Activated T-helper 1 cell treated with anti-CD3 and anti-CD28 coated beads, Interleukin-12 subunit alpha, Interleukin-12 subunit beta, Interleukin-2, Interleukin-4 antibody, amounts not matched to agents 30 ng/mL and 10 ng/mL and 1 ng/mL, durations not matched to agents 14 hours and 24 hours and 36 hours (primary cell): ENCODE measurements around the gene IL10. TPM values are rescaled to one million over a fixed set of nuclear protein-coding genes. Genes with fewer than 3 reads are reported as not detected.
"Not testable (repeated sequence)": the region's sequence is repeated elsewhere in the genome, so short reads cannot be mapped to it uniquely, and the experiment has no call there.

Source experiments
- DNase-seq: peaks from one replicate; pipeline ENCODE4 v3.0.0; 2021; ENCODE audit warnings: low spot score
- H3K27ac Mint-ChIP-seq: one replicate; pipeline ENCODE4 v1.8.0; 2021; ENCODE audit warnings: mild to moderate bottlenecking, mixed read lengths
- H3K27me3 Mint-ChIP-seq: one replicate; pipeline ENCODE4 v1.8.0; 2022; ENCODE audit warnings: mild to moderate bottlenecking, moderate library complexity, mixed read lengths; ENCODE audit not compliant: insufficient read depth
- H3K36me3 Mint-ChIP-seq: one replicate; pipeline ENCODE4 v1.8.0; 2021; ENCODE audit warnings: low read depth, mixed read lengths
- H3K4me1 Mint-ChIP-seq: one replicate; pipeline ENCODE4 v1.8.0; 2021; ENCODE audit warnings: low read depth, mixed read lengths
- H3K4me3 Mint-ChIP-seq: one replicate; pipeline ENCODE4 v1.8.0; 2021; ENCODE audit warnings: mild to moderate bottlenecking, moderate library complexity, mixed read lengths
- H3K9me3 Mint-ChIP-seq: one replicate; pipeline ENCODE4 v1.8.0; 2021; ENCODE audit warnings: mixed read lengths
- intact Hi-C: fragments of 100-400 bp; cut with micrococcal nuclease; formaldehyde crosslinking; loops from one replicate; pipeline ENCODE4 v1.15.1; 2024
- total RNA-seq: library from RNA; stranded (reverse); gene quantifications from 2 replicates; pipeline ENCODE4 v1.2.3, GENCODE V29; 2022

The IL10 gene
- total RNA-seq, 1 donor from 2014 or later: 4.4 TPM

DNA sequence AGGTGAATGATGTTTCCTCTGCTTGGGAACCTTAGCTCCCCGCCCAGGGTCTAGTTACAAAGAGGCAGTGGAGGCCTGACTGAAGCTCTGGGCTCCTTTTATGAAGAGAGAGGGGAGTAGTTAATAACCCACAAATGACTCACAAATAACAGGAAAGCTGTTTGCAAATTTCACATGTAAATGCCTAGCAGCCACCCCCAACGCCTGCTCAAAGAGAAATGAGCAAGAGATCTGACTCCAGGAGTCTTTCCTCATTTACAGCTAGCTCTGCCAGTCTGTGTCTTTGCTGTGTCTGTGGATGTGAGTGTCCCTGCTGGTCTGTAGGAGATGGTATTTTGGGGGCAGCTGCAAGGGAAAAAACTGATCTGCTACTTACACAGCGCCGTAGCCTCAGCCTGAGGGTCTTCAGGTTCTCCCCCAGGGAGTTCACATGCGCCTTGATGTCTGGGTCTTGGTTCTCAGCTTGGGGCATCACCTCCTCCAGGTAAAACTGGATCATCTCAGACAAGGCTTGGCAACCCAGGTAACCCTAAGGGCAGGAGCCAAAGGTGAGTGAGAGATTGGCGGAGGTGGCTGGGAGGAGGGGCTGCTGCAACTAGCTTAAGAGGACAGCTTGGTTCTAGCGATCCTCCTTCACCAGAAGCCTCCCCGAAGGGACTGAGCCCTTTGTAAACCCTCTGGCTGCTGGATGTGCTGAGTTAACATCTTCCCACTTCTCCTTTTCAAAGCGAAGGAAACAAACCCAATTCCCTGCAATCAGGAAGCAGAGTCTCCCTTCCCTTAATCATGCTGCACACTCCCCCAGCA, 1.6 kb downstream of the IL10 start, which contains the start of gene IL19:
IL19 (plus strand) TSS at position 243 of the 807 bp plus-strand sequence. CDS start 65,890 bp downstream, outside the sequence.
- H3K4me1 Mint-ChIP-seq: peaks cover 75% of the 10 kb centered on the region
- intact Hi-C loops: no loop called here
- no peaks in the 10 kb centered on the region for H3K36me3 Mint-ChIP-seq
- peaks cover 43% of the 10 kb centered on the region for H3K27me3 Mint-ChIP-seq
- H3K27ac Mint-ChIP-seq: no peak within 1 kb of the TSS
- H3K9me3 Mint-ChIP-seq: no peaks in the 10 kb centered on the region
- no peak for DNase-seq
- peak within 1 kb of the TSS; percentile 41 for H3K4me3 Mint-ChIP-seq

GRCh38 chr1:206769304-206769731, 3.0 kb downstream of the IL10 start:
- peaks cover 33% of the 10 kb centered on the region for H3K27me3 Mint-ChIP-seq
- H3K9me3 Mint-ChIP-seq: peaks cover 3% of the 10 kb centered on the region
- peak overlapping the region; percentile 24 for H3K4me3 Mint-ChIP-seq
- peaks cover 82% of the 10 kb centered on the region for H3K4me1 Mint-ChIP-seq
- H3K27ac Mint-ChIP-seq: peak overlapping the region; percentile 57
- intact Hi-C loops: loop anchor here (1.0 kb wide), 3 partner anchors 15 to 35 kb away; no protein-coding TSS in a partner anchor
- H3K36me3 Mint-ChIP-seq: peaks cover 2% of the 10 kb centered on the region
- DNase-seq: peak; percentile 70

- intact Hi-C loops: loop anchor here (1.0 kb wide), 3 partner anchors 16 to 35 kb away; no protein-coding TSS in a partner anchor
- Mint-ChIP-seq H3K36me3 (peaks cover 3% of the 10 kb centered on the region), H3K9me3 (peaks cover 9% of the 10 kb centered on the region), H3K27ac (no peak overlapping the region), H3K27me3 (peaks cover 35% of the 10 kb centered on the region), H3K4me3 (no peak overlapping the region), H3K4me1 (peaks cover 83% of the 10 kb centered on the region)
- DNase-seq: no peak
Measured at GRCh38 chr1:206768472-206769303, 3.6 kb downstream of the IL10 start.

GRCh38 chr1:206766251-206766856, 5.9 kb downstream of the IL10 start:
- Mint-ChIP-seq H3K4me3 (peak overlapping the region; percentile 29), H3K9me3 (peaks cover 14% of the 10 kb centered on the region), H3K27ac (no peak overlapping the region), H3K4me1 (peaks cover 74% of the 10 kb centered on the region), H3K36me3 (peaks cover 6% of the 10 kb centered on the region), H3K27me3 (peaks cover 34% of the 10 kb centered on the region)
- DNase-seq: peak; percentile 64
- intact Hi-C loops: loop anchor here (1.0 kb wide), 2 partner anchors 8 to 27 kb away; no protein-coding TSS in a partner anchor

DNA sequence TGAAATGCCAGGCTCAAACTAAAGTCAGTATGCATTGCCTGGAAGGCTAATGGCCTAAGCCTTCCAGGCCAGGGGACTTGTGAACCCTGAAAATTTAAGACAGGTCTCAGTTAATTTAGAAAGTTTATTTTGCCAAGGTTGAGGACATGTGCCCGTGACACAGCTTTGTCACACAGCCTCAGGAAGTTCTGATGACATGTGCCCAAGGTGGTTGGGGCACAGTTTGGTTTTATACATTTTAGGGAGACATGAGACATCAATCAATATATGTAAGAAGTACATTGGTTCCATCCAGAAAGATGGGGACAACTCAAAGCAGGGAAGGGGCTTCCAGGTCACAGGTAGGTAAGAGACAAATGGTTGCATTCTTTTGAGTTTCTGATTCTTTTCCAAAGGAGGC, 6.5 kb downstream of the IL10 start:
- intact Hi-C loops: loop anchor here (1.0 kb wide), 2 partner anchors 7 to 26 kb away; no protein-coding TSS in a partner anchor
- not testable (repeated sequence) for DNase-seq, H3K4me3 Mint-ChIP-seq

DNA sequence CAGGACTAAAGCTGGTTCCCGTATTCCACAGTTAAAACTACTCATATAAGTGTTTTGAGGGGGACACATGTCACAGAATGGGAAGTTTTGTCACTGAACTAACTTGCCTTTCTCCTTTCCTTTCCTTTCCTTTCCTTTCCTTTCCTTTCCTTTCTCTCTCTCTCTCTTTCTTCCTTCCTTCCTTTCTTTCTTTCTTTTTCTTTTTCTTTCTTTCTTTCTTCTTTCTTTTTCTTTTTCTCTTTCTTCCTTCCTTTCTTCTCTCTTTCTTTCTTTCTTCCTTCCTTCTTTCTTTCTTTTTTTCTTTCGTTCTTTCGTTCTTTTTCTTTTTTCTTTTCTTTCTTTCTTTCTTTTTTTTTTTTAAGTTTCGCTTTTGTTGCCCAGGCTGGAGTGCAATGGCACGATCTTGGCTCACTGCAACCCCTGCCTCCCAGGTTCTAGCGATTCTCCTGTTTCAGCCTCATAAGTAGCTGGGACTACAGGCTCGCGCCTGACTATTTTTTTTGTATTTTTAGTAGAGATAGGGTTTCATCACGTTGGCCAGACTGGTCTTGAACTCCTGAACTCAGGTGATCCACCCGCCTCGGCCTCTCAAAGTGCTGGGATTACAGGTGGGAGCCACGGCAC, 9.4 kb downstream of the IL10 start:
- Mint-ChIP-seq H3K27me3 (peaks cover 32% of the 10 kb centered on the region), H3K4me1 (peaks cover 39% of the 10 kb centered on the region), H3K9me3 (peaks cover 14% of the 10 kb centered on the region)
- DNase-seq, intact Hi-C loops, H3K36me3 Mint-ChIP-seq, H3K4me3 Mint-ChIP-seq, H3K27ac Mint-ChIP-seq: not testable (repeated sequence)

More for the DNA sequence above, 6.5 kb downstream of the IL10 start:
- not testable (repeated sequence) for H3K27ac Mint-ChIP-seq, H3K36me3 Mint-ChIP-seq
- Mint-ChIP-seq H3K27me3 (peaks cover 39% of the 10 kb centered on the region), H3K9me3 (peaks cover 14% of the 10 kb centered on the region), H3K4me1 (peaks cover 68% of the 10 kb centered on the region)

- Mint-ChIP-seq H3K27ac (no peak overlapping the region), H3K4me1 (peaks cover 28% of the 10 kb centered on the region), H3K4me3 (no peak overlapping the region), H3K27me3 (peaks cover 35% of the 10 kb centered on the region), H3K9me3 (peaks cover 14% of the 10 kb centered on the region), H3K36me3 (peaks cover 6% of the 10 kb centered on the region)
- DNase-seq: no peak
- intact Hi-C loops: no loop called here
Measured at GRCh38 chr1:206761159-206761768, 11.0 kb downstream of the IL10 start.

DNA sequence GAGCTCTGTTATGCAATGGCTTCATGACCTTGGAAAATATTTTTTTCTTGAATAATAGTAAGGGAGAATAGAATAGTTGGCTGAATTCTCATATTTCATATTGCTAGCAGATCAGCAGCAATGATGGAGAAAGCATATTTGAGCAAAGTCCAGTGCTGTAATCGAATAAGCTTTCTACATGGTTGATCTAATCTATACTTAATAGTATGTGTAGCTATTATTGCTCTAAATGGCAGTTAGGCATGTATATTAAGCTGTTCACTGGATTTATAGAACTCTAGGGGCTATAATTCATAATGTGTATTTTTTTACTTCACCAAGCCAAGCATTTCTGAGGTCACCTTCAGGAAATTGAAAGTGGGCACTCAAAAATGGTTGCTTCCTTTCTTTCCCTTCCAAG, 11.7 kb downstream of the IL10 start:
- H3K36me3 Mint-ChIP-seq: peaks cover 6% of the 10 kb centered on the region
- DNase-seq: no peak
- H3K27ac Mint-ChIP-seq: no peak overlapping the region
- peaks cover 39% of the 10 kb centered on the region for H3K27me3 Mint-ChIP-seq
- peaks cover 14% of the 10 kb centered on the region for H3K9me3 Mint-ChIP-seq
- intact Hi-C loops: no loop called here
- peaks cover 25% of the 10 kb centered on the region for H3K4me1 Mint-ChIP-seq
- no peak overlapping the region for H3K4me3 Mint-ChIP-seq

DNA sequence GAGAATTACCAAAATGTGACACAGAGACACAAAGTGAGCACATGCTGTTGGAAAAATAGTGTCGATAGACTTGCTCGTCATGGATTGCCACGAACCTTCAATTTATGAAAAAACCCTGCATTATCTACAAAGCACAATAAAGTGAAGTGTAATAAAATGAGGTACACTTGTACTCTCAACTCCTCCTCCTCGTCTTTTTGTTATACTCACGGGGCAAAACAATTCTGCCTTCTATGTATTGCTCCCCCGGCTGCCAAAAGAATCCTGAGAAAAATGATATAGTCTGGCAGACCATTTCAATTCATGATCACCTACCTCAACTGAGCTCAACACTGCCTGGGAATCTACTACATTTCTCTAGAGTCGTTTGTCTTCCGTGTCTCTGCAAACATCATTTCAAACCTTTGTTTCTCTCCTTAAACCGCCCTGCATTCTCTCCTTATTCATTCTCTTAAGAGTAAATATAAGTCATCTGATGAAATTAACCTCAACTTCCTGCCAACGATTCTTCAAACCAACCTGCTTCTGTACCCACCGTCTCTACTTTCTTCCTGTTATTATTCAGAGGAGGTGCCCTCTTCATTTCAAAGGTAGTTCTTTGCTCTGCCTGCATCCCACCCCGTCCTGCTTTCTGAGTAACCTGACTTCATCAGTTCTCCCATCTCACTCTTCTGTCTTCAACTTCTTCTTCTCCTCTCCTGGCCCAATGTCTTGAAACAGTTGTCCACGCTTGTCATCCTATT, 14.6 kb downstream of the IL10 start:
- peaks cover 21% of the 10 kb centered on the region for H3K4me1 Mint-ChIP-seq
- peaks cover 7% of the 10 kb centered on the region for H3K36me3 Mint-ChIP-seq
- no peak for DNase-seq
- H3K9me3 Mint-ChIP-seq: no peaks in the 10 kb centered on the region
- H3K4me3 Mint-ChIP-seq: no peak overlapping the region
- intact Hi-C loops: loop anchor here (1.0 kb wide), 2 partner anchors 9 to 18 kb away; no protein-coding TSS in a partner anchor
- H3K27me3 Mint-ChIP-seq: peaks cover 27% of the 10 kb centered on the region
- H3K27ac Mint-ChIP-seq: no peak overlapping the region

- intact Hi-C loops: no loop called here
- DNase-seq: no peak
- H3K4me1 Mint-ChIP-seq: peaks cover 21% of the 10 kb centered on the region
- H3K27ac Mint-ChIP-seq: no peak overlapping the region
- H3K27me3 Mint-ChIP-seq: peaks cover 37% of the 10 kb centered on the region
- H3K36me3 Mint-ChIP-seq: peaks cover 9% of the 10 kb centered on the region
- no peak overlapping the region for H3K4me3 Mint-ChIP-seq
- no peaks in the 10 kb centered on the region for H3K9me3 Mint-ChIP-seq
Measured at GRCh38 chr1:206754011-206754410, 18.3 kb downstream of the IL10 start.

- Mint-ChIP-seq H3K27me3 (peaks cover 41% of the 10 kb centered on the region), H3K9me3 (no peaks in the 10 kb centered on the region), H3K36me3 (peaks cover 14% of the 10 kb centered on the region), H3K27ac (no peak overlapping the region), H3K4me3 (no peak overlapping the region), H3K4me1 (peaks cover 28% of the 10 kb centered on the region)
- no peak for DNase-seq
- intact Hi-C loops: no loop called here
Measured at GRCh38 chr1:206753141-206753540, 19.2 kb downstream of the IL10 start.
